HepG2 (cell line): ENCODE measurements around the gene ADAMTSL4. TPM values are rescaled to one million over a fixed set of nuclear protein-coding genes. Genes with fewer than 3 reads are reported as not detected.
A peak's percentile ranks its signal among the peaks of the same experiment; 100 is the strongest.

Experiments
- BRCA1 ChIP-seq: sonication (generic); formaldehyde crosslinking; IDR thresholded peaks from 2 replicates; pipeline ENCODE4 v1.4.0; 2020; ENCODE audit warnings: missing genetic modification reagents
- ETV5 ChIP-seq: IDR thresholded peaks from 2 replicates; pipeline ENCODE4 v1.6.1; 2018; ENCODE audit warnings: missing biosample characterization, missing genetic modification reagents, inconsistent platforms, borderline replicate concordance
- HOXA7 ChIP-seq: sonication (generic); formaldehyde crosslinking; IDR thresholded peaks from 2 replicates; pipeline ENCODE4 v1.8.1; 2022; ENCODE audit warnings: mild to moderate bottlenecking, missing genetic modification reagents, moderate library complexity
- HOXD1 ChIP-seq: sonication (generic); formaldehyde crosslinking; IDR thresholded peaks from 2 replicates; pipeline ENCODE4 v1.5.0; 2020; ENCODE audit warnings: missing genetic modification reagents
- KDM6A ChIP-seq: IDR thresholded peaks from 2 replicates; pipeline ENCODE4 v1.6.1; 2016; ENCODE audit warnings: low read depth
- MTF1 ChIP-seq: sonication (generic); formaldehyde crosslinking; IDR thresholded peaks from 2 replicates; pipeline ENCODE4 v1.5.0; 2020; ENCODE audit warnings: missing genetic modification reagents
- PAF1 ChIP-seq: IDR thresholded peaks from 2 replicates; pipeline ENCODE4 v1.6.1; 2016; ENCODE audit warnings: missing genetic modification reagents, missing compliant biosample characterization
- POLR2G ChIP-seq: fragments of 200-400 bp; formaldehyde crosslinking; IDR thresholded peaks from 2 replicates; pipeline ENCODE4 v1.6.1; 2018; ENCODE audit warnings: mild to moderate bottlenecking, low read depth, low read length, moderate library complexity
- PRMT3 ChIP-seq: sonication (generic); formaldehyde crosslinking; IDR thresholded peaks from 2 replicates; pipeline ENCODE4 v1.8.1; 2022; ENCODE audit warnings: low read depth, mild to moderate bottlenecking, moderate library complexity, missing genetic modification reagents, borderline replicate concordance
- PTBP1 ChIP-seq: fragments of 200-400 bp; formaldehyde crosslinking; IDR thresholded peaks from 2 replicates; pipeline ENCODE4 v1.6.1; 2018; ENCODE audit warnings: low read length, low read depth; ENCODE audit not compliant: poor library complexity, severe bottlenecking
- RELA ChIP-seq: sonication (generic); formaldehyde crosslinking; IDR thresholded peaks from 2 replicates; pipeline ENCODE4 v1.4.0; 2020; ENCODE audit warnings: missing genetic modification reagents
- RFX1 ChIP-seq: fragments of 450-650 bp; IDR thresholded peaks from 2 replicates; pipeline ENCODE4 v1.6.1; 2017
- SMAD3 ChIP-seq: sonication (generic); formaldehyde crosslinking; IDR thresholded peaks from 2 replicates; pipeline ENCODE4 v1.4.0; 2020; ENCODE audit warnings: missing genetic modification reagents
- TARDBP ChIP-seq: sonication (generic); formaldehyde crosslinking; IDR thresholded peaks from 2 replicates; pipeline ENCODE4 v1.8.0; 2022; ENCODE audit warnings: mild to moderate bottlenecking, missing genetic modification reagents
- WIZ ChIP-seq: sonication (generic); formaldehyde crosslinking; IDR thresholded peaks from 2 replicates; pipeline ENCODE4 v1.5.1; 2020; ENCODE audit warnings: mild to moderate bottlenecking, missing genetic modification reagents
- ZFP37 ChIP-seq: sonication (generic); formaldehyde crosslinking; IDR thresholded peaks from 2 replicates; pipeline ENCODE4 v1.4.0; 2020; ENCODE audit warnings: missing genetic modification reagents, borderline replicate concordance
- ZNF101 ChIP-seq: sonication (generic); formaldehyde crosslinking; IDR thresholded peaks from 2 replicates; pipeline ENCODE4 v1.4.0; 2020; ENCODE audit warnings: mild to moderate bottlenecking, low read depth, missing genetic modification reagents, borderline replicate concordance
- ZNF224 ChIP-seq: sonication (generic); formaldehyde crosslinking; IDR thresholded peaks from 2 replicates; pipeline ENCODE4 v1.5.0; 2020; ENCODE audit warnings: mild to moderate bottlenecking, missing genetic modification reagents
- ZNF24 ChIP-seq: fragments of 450-650 bp; IDR thresholded peaks from 2 replicates; pipeline ENCODE4 v1.6.1; 2017; ENCODE audit warnings: antibody characterized with exemption, mild to moderate bottlenecking
- ZNF383 ChIP-seq: sonication (generic); formaldehyde crosslinking; IDR thresholded peaks from 2 replicates; pipeline ENCODE4 v1.4.0; 2020; ENCODE audit warnings: missing genetic modification reagents, mild to moderate bottlenecking, borderline replicate concordance
- ZNF749 ChIP-seq: sonication (generic); formaldehyde crosslinking; IDR thresholded peaks from 2 replicates; pipeline ENCODE4 v1.8.0; 2022; ENCODE audit warnings: mild to moderate bottlenecking, missing genetic modification reagents, moderate library complexity, borderline replicate concordance
- ZNF788 ChIP-seq: sonication (generic); formaldehyde crosslinking; IDR thresholded peaks from 2 replicates; pipeline ENCODE4 v1.5.0; 2020; ENCODE audit warnings: mild to moderate bottlenecking, missing genetic modification reagents, borderline replicate concordance
- ZNF878 ChIP-seq: sonication (generic); formaldehyde crosslinking; IDR thresholded peaks from 2 replicates; pipeline ENCODE4 v1.8.1; 2023; ENCODE audit warnings: mild to moderate bottlenecking, missing genetic modification reagents, moderate library complexity
- polyA plus RNA-seq, 8 experiments: library from polyadenylated mRNA; depleted of rRNA in 3 of 8; stranded (reverse) in 7 of 8; unstranded in 1 of 8; fragments of >200 nt; fragmentation: Illumina TruSeq in 4 of 8; extraction: Trizol in 4 of 8; gene quantifications; 2 replicates each; pipeline versions ENCODE4 v1.2.1 to v1.2.3, GENCODE V29; 2011 to 2016; ENCODE audit warnings: low read depth in 4 of 8, missing spikeins in 1 of 8, mixed read lengths in 1 of 8; ENCODE audit not compliant: insufficient read depth in 1 of 8
- total RNA-seq, 5 experiments: library from RNA; depleted of rRNA; stranded (reverse); fragments of >200 nt; fragmentation: Illumina TruSeq; extraction: Trizol; gene quantifications; 2 replicates each; pipeline ENCODE4 v1.2.3, GENCODE V29; 2016; ENCODE audit warnings: low read depth in 1 of 5
- TF ChIP-seq, protein P1 (sequence below): sonication (generic); formaldehyde crosslinking; IDR thresholded peaks from 2 replicates; pipeline ENCODE4 v1.8.0; 2022; ENCODE audit warnings: missing genetic modification reagents, mild to moderate bottlenecking, borderline replicate concordance
- TF ChIP-seq, protein P2 (sequence below): sonication (generic); formaldehyde crosslinking; IDR thresholded peaks from 2 replicates; pipeline ENCODE4 v1.5.0; 2020; ENCODE audit warnings: mild to moderate bottlenecking, missing genetic modification reagents
- TF ChIP-seq, protein P3 (sequence below): sonication (generic); formaldehyde crosslinking; IDR thresholded peaks from 2 replicates; pipeline ENCODE4 v1.4.0; 2020; ENCODE audit warnings: missing genetic modification reagents

The ADAMTSL4 gene
- total and polyA plus RNA-seq, 2 of the 13 experiments (the other 11 are each of a cell fraction or from before 2014, with no cell fraction given): 3.9 to 16.4 TPM

DNA sequence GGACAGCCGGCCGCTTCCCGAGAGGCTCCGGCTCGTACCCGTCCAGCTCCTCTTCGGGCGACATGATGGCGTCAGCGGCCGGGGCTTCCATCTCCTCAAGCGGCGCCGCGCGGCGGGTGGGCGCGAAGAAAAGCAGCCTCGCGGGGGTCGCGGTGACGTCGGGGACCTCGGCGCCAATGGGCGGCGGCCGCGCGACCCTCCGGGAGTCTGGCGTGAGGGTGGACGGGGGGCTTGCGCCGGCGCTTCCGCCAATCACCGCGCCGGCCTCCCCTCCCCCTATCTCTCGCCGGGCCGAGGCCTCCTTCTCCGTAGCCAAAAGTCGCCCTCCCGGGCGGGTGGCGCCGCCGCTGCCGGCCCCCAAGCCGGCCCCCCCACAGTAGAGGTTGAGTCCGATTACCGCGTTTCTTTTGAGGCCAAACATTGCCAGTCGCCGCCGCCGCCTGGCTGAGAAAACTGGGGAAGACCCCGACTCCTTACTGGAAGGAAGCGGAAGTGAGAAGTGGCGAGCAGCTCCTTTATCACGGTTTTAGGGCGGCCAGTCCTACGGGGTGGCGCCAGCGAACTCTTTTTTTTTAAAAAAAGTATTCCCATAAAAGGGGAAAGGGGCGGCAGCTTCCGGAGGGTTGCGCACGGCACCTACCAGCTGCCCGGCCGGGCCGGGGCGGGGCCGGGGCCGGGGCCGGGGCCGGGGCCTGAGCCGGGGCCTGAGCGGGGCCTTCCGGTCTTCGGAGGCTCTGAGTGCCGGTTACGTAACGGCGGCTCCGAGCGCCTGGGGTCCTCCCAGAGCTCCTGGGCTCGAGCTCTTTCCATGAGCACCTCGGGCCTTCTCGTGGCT is 30.1 kb downstream of the ADAMTSL4 start, which contains the start of gene MCL1 (continued):
- TF ChIP-seq PRMT3 (CRISPR knock-in tag) (no peak), ZNF878 (CRISPR knock-in tag) (peak; percentile 40), SMAD3 (no peak; the same call in 1 of the 2 replicates), HOXA7 (no peak), HOXD1 (CRISPR knock-in tag) (no peak; the same call in 1 of the 2 replicates), MTF1 (CRISPR knock-in tag) (peak; percentile 99), ZNF383 (CRISPR knock-in tag) (no peak), KDM6A (no peak), PTBP1 (peak; percentile 37), ZNF101 (CRISPR knock-in tag) (no peak), PAF1 (CRISPR knock-in tag) (no peak), BRCA1 (CRISPR knock-in tag) (no peak), POLR2G (peak; percentile 100), ZNF749 (CRISPR knock-in tag) (peak; percentile 69; the same call in 1 of the 2 replicates), ZNF224 (CRISPR knock-in tag) (no peak), TARDBP (CRISPR knock-in tag) (no peak), RELA (no peak), RFX1 (no peak), ZFP37 (CRISPR knock-in tag) (no peak), ZNF788 (0 out of 2 replicates have a peak, but pooled peaks have one; percentile 4), ETV5 (CRISPR knock-in tag) (peak; percentile 78; the same call in 1 of the 2 replicates), ZNF24 (0 out of 2 replicates have a peak, but pooled peaks have one; percentile 37), WIZ (CRISPR knock-in tag) (no peak)
- TF ChIP-seq, protein P1, sequence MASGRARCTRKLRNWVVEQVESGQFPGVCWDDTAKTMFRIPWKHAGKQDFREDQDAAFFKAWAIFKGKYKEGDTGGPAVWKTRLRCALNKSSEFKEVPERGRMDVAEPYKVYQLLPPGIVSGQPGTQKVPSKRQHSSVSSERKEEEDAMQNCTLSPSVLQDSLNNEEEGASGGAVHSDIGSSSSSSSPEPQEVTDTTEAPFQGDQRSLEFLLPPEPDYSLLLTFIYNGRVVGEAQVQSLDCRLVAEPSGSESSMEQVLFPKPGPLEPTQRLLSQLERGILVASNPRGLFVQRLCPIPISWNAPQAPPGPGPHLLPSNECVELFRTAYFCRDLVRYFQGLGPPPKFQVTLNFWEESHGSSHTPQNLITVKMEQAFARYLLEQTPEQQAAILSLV (CRISPR knock-in tag): peak; percentile 50; the same call in 1 of the 2 replicates
- TF ChIP-seq, protein P2, sequence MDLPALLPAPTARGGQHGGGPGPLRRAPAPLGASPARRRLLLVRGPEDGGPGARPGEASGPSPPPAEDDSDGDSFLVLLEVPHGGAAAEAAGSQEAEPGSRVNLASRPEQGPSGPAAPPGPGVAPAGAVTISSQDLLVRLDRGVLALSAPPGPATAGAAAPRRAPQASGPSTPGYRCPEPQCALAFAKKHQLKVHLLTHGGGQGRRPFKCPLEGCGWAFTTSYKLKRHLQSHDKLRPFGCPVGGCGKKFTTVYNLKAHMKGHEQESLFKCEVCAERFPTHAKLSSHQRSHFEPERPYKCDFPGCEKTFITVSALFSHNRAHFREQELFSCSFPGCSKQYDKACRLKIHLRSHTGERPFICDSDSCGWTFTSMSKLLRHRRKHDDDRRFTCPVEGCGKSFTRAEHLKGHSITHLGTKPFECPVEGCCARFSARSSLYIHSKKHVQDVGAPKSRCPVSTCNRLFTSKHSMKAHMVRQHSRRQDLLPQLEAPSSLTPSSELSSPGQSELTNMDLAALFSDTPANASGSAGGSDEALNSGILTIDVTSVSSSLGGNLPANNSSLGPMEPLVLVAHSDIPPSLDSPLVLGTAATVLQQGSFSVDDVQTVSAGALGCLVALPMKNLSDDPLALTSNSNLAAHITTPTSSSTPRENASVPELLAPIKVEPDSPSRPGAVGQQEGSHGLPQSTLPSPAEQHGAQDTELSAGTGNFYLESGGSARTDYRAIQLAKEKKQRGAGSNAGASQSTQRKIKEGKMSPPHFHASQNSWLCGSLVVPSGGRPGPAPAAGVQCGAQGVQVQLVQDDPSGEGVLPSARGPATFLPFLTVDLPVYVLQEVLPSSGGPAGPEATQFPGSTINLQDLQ (CRISPR knock-in tag): 0 out of 2 replicates have a peak, but pooled peaks have one; percentile 33
- TF ChIP-seq, protein P3, sequence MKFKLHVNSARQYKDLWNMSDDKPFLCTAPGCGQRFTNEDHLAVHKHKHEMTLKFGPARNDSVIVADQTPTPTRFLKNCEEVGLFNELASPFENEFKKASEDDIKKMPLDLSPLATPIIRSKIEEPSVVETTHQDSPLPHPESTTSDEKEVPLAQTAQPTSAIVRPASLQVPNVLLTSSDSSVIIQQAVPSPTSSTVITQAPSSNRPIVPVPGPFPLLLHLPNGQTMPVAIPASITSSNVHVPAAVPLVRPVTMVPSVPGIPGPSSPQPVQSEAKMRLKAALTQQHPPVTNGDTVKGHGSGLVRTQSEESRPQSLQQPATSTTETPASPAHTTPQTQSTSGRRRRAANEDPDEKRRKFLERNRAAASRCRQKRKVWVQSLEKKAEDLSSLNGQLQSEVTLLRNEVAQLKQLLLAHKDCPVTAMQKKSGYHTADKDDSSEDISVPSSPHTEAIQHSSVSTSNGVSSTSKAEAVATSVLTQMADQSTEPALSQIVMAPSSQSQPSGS: 0 out of 2 replicates have a peak, but pooled peaks have one; percentile 3
